Measurements from ENCODE around the gene TNFSF10.

TNFSF10 gene

GRCh38 chr3:172560026-172560425 lies 36.8 kb upstream of the TNFSF10 start:
- DNase-seq (ENCODE audit: low spot score), result no peak
- Histone ChIP-seq H3K14ac (ENCODE audit: low read length) (no peak overlapping the region), H3K9me3 (replicated peaks in 1 of 2; ENCODE audit: control insufficient read depth in 2 of 2, insufficient read depth in 1 of 2, low read depth in 1 of 2, low read length in 2 of 2) (no peaks in the 10 kb centered on the region), H3K4me1 (ENCODE audit: control insufficient read depth in 2 of 2, insufficient read depth in 1 of 2, low read depth in 1 of 2, low read length in 2 of 2) (no peaks in the 10 kb centered on the region), H3K4me2 (ENCODE audit: insufficient read depth, low read length, poor library complexity, severe bottlenecking) (no peak overlapping the region), H2BK120ac (ENCODE audit: low read depth, low read length) (no peak overlapping the region), H3K23ac (ENCODE audit: low read depth, low read length, poor library complexity) (no peak overlapping the region), H3K27me3 (ENCODE audit: control insufficient read depth in 3 of 3, insufficient read depth in 3 of 3, low read depth in 1 of 3, low read length in 3 of 3) (no peaks in the 10 kb centered on the region), H3K27ac (replicated peaks; ENCODE audit: low read length) (no peak overlapping the region), H3K36me3 (replicated peaks in 1 of 2; ENCODE audit: control insufficient read depth in 2 of 2, insufficient read depth in 2 of 2, low read length in 2 of 2) (no peaks in the 10 kb centered on the region), H4K8ac (ENCODE audit: low read depth, low read length) (no peak overlapping the region), H2BK15ac (ENCODE audit: low read length) (no peak overlapping the region), H2BK12ac (ENCODE audit: low read length) (no peak overlapping the region), H2AK5ac (ENCODE audit: low read depth, low read length) (no peak overlapping the region), H3K9ac (ENCODE audit: low read depth, low read length, poor library complexity) (no peak overlapping the region), H2BK5ac (ENCODE audit: low read length) (no peak overlapping the region), H3K18ac (ENCODE audit: low read length) (no peak overlapping the region), H3K4ac (ENCODE audit: low read length) (no peak overlapping the region), H3K79me1 (ENCODE audit: low read depth, low read length) (no peaks in the 10 kb centered on the region), H2AFZ (ENCODE audit: low read length) (no peak overlapping the region), H4K91ac (ENCODE audit: low read depth, low read length, poor library complexity) (no peak overlapping the region), H3K4me3 (ENCODE audit: low read length in 2 of 2) (no peak overlapping the region)
- WGBS, 2 donors (ENCODE audit: extremely low coverage in 2 of 2, insufficient read length in 2 of 2, insufficient replicate concordance in 1 of 2), result no CpG with 5 or more reads among the region's 4 CpGs

GRCh38 chr3:172559020-172559419 lies 35.8 kb upstream of the TNFSF10 start:
- Histone ChIP-seq H2AFZ (ENCODE audit: low read length) (no peak overlapping the region), H4K8ac (ENCODE audit: low read depth, low read length) (no peak overlapping the region), H3K9me3 (replicated peaks in 1 of 2; ENCODE audit: control insufficient read depth in 2 of 2, insufficient read depth in 1 of 2, low read depth in 1 of 2, low read length in 2 of 2) (no peaks in the 10 kb centered on the region), H2BK120ac (ENCODE audit: low read depth, low read length) (no peak overlapping the region), H4K91ac (ENCODE audit: low read depth, low read length, poor library complexity) (no peak overlapping the region), H3K23ac (ENCODE audit: low read depth, low read length, poor library complexity) (no peak overlapping the region), H3K14ac (ENCODE audit: low read length) (no peak overlapping the region), H2BK5ac (ENCODE audit: low read length) (no peak overlapping the region), H3K4me3 (ENCODE audit: low read length in 2 of 2) (no peak overlapping the region), H3K18ac (ENCODE audit: low read length) (no peak overlapping the region), H3K79me1 (ENCODE audit: low read depth, low read length) (no peaks in the 10 kb centered on the region), H3K4me1 (ENCODE audit: control insufficient read depth in 2 of 2, insufficient read depth in 1 of 2, low read depth in 1 of 2, low read length in 2 of 2) (no peaks in the 10 kb centered on the region), H3K36me3 (replicated peaks in 1 of 2; ENCODE audit: control insufficient read depth in 2 of 2, insufficient read depth in 2 of 2, low read length in 2 of 2) (no peaks in the 10 kb centered on the region), H2AK5ac (ENCODE audit: low read depth, low read length) (no peak overlapping the region), H2BK15ac (ENCODE audit: low read length) (no peak overlapping the region), H3K9ac (ENCODE audit: low read depth, low read length, poor library complexity) (no peak overlapping the region), H3K4ac (ENCODE audit: low read length) (no peak overlapping the region), H3K27me3 (ENCODE audit: control insufficient read depth in 3 of 3, insufficient read depth in 3 of 3, low read depth in 1 of 3, low read length in 3 of 3) (no peaks in the 10 kb centered on the region), H3K4me2 (ENCODE audit: insufficient read depth, low read length, poor library complexity, severe bottlenecking) (no peak overlapping the region), H2BK12ac (ENCODE audit: low read length) (no peak overlapping the region), H3K27ac (replicated peaks; ENCODE audit: low read length) (no peak overlapping the region)
- no CpG with 5 or more reads among the region's 3 CpGs for WGBS, 2 donors (ENCODE audit: extremely low coverage in 2 of 2, insufficient read length in 2 of 2, insufficient replicate concordance in 1 of 2)
- no peak for DNase-seq (ENCODE audit: low spot score)

- no peak for DNase-seq (ENCODE audit: low spot score)
- H2AFZ ChIP-seq (ENCODE audit: low read length), result no peak overlapping the region
- H3K4me2 ChIP-seq (ENCODE audit: insufficient read depth, low read length, poor library complexity, severe bottlenecking), result no peak overlapping the region
- no peaks in the 10 kb centered on the region for H3K79me1 ChIP-seq (ENCODE audit: low read depth, low read length)
- WGBS, 2 donors (ENCODE audit: extremely low coverage in 2 of 2, insufficient read length in 2 of 2, insufficient replicate concordance in 1 of 2), result no CpG with 5 or more reads among the region's 3 CpGs
- H2AK5ac ChIP-seq (ENCODE audit: low read depth, low read length), result no peak overlapping the region
- H4K8ac ChIP-seq (ENCODE audit: low read depth, low read length), result no peak overlapping the region
- H3K36me3 ChIP-seq (replicated peaks in 1 of 2; ENCODE audit: control insufficient read depth in 2 of 2, insufficient read depth in 2 of 2, low read length in 2 of 2), result no peaks in the 10 kb centered on the region
- H3K9me3 ChIP-seq (replicated peaks in 1 of 2; ENCODE audit: control insufficient read depth in 2 of 2, insufficient read depth in 1 of 2, low read depth in 1 of 2, low read length in 2 of 2), result no peaks in the 10 kb centered on the region
- no peak overlapping the region for H3K23ac ChIP-seq (ENCODE audit: low read depth, low read length, poor library complexity)
- H3K18ac ChIP-seq (ENCODE audit: low read length), result no peak overlapping the region
- no peak overlapping the region for H3K4ac ChIP-seq (ENCODE audit: low read length)
- no peak overlapping the region for H3K27ac ChIP-seq (replicated peaks; ENCODE audit: low read length)
- no peak overlapping the region for H3K9ac ChIP-seq (ENCODE audit: low read depth, low read length, poor library complexity)
- no peak overlapping the region for H2BK12ac ChIP-seq (ENCODE audit: low read length)
- no peak overlapping the region for H2BK5ac ChIP-seq (ENCODE audit: low read length)
- no peak overlapping the region for H3K4me3 ChIP-seq (ENCODE audit: low read length in 2 of 2)
- H3K27me3 ChIP-seq (ENCODE audit: control insufficient read depth in 3 of 3, insufficient read depth in 3 of 3, low read depth in 1 of 3, low read length in 3 of 3), result no peaks in the 10 kb centered on the region
- H3K14ac ChIP-seq (ENCODE audit: low read length), result no peak overlapping the region
- no peak overlapping the region for H2BK120ac ChIP-seq (ENCODE audit: low read depth, low read length)
- H2BK15ac ChIP-seq (ENCODE audit: low read length), result no peak overlapping the region
- H4K91ac ChIP-seq (ENCODE audit: low read depth, low read length, poor library complexity), result no peak overlapping the region
- H3K4me1 ChIP-seq (ENCODE audit: control insufficient read depth in 2 of 2, insufficient read depth in 1 of 2, low read depth in 1 of 2, low read length in 2 of 2), result no peaks in the 10 kb centered on the region
Observed at GRCh38 chr3:172557515-172558220, 34.4 kb upstream of the TNFSF10 start.

- Histone ChIP-seq H2AK5ac (ENCODE audit: low read depth, low read length) (no peak overlapping the region), H3K9me3 (replicated peaks in 1 of 2; ENCODE audit: control insufficient read depth in 2 of 2, insufficient read depth in 1 of 2, low read depth in 1 of 2, low read length in 2 of 2) (no peaks in the 10 kb centered on the region), H3K4me1 (ENCODE audit: control insufficient read depth in 2 of 2, insufficient read depth in 1 of 2, low read depth in 1 of 2, low read length in 2 of 2) (no peaks in the 10 kb centered on the region), H3K4me3 (ENCODE audit: low read length in 2 of 2) (no peak overlapping the region), H4K91ac (ENCODE audit: low read depth, low read length, poor library complexity) (no peak overlapping the region), H2BK12ac (ENCODE audit: low read length) (no peak overlapping the region), H3K18ac (ENCODE audit: low read length) (no peak overlapping the region), H3K36me3 (replicated peaks in 1 of 2; ENCODE audit: control insufficient read depth in 2 of 2, insufficient read depth in 2 of 2, low read length in 2 of 2) (no peaks in the 10 kb centered on the region), H2BK120ac (ENCODE audit: low read depth, low read length) (no peak overlapping the region), H4K8ac (ENCODE audit: low read depth, low read length) (no peak overlapping the region), H2BK5ac (ENCODE audit: low read length) (no peak overlapping the region), H3K14ac (ENCODE audit: low read length) (no peak overlapping the region), H2AFZ (ENCODE audit: low read length) (no peak overlapping the region), H3K23ac (ENCODE audit: low read depth, low read length, poor library complexity) (no peak overlapping the region), H3K79me1 (ENCODE audit: low read depth, low read length) (no peaks in the 10 kb centered on the region), H3K27me3 (ENCODE audit: control insufficient read depth in 3 of 3, insufficient read depth in 3 of 3, low read depth in 1 of 3, low read length in 3 of 3) (no peaks in the 10 kb centered on the region), H3K4ac (ENCODE audit: low read length) (no peak overlapping the region), H3K9ac (ENCODE audit: low read depth, low read length, poor library complexity) (no peak overlapping the region), H3K27ac (replicated peaks; ENCODE audit: low read length) (no peak overlapping the region), H3K4me2 (ENCODE audit: insufficient read depth, low read length, poor library complexity, severe bottlenecking) (no peak overlapping the region), H2BK15ac (ENCODE audit: low read length) (no peak overlapping the region)
- DNase-seq (ENCODE audit: low spot score), result no peak
- WGBS, 2 donors (ENCODE audit: extremely low coverage in 2 of 2, insufficient read length in 2 of 2, insufficient replicate concordance in 1 of 2), result no CpG with 5 or more reads among the region's 6 CpGs
Observed at GRCh38 chr3:172553526-172554252, 30.5 kb upstream of the TNFSF10 start.
